Measurements from ENCODE around the gene CDC42EP4.
"Not testable (repeated sequence)": the region's sequence is repeated elsewhere in the genome, so short reads cannot be mapped to it uniquely, and the experiment has no call there.

The CDC42EP4 gene

DNA sequence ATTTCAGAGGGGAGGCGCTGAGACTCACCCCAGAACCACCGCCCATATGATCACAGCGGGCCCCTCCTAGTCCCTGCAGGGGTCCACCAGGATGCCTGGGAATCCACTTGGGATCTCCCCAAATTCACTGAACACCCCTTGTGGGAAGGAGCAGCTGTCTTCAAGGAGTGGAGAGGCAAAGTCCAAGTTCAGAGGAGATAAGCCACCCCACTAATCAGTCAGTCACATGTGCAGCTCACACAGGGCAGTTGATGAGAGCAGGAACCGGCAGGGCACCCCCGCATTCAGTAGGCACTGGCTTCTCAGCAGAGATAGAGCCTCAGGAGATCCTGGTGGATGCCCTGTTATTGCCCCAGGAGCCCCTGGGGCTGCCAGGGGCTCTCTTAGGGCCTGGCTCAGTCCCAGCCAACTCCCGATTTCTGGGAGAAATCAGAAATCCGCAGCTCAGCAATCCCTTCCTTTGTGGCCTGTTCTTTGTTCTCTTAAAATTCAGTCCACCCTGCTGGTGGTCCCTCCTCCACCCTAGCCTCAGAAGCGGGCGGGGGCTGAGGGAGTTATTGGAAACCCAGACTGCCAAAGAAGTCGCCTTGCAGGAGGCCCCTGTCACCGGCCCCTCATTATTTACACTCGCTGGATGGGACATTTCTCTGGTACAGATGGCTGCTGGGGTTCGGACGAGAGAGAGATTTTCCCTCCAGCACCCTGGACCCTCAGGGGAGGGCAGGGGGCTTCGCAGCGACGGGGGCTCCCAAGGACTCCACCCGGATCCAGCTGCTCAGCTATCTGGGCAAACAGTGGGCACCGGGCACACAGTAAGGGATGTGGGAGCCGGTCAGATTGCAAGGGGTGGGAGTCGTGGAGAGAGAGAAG, 1.8 kb downstream of the CDC42EP4 start:
- peak overlapping the region; percentile 91 for H3K4me3 ChIP-seq (ENCODE audit: low read depth, low read length)
- TF ChIP-seq, protein P1, sequence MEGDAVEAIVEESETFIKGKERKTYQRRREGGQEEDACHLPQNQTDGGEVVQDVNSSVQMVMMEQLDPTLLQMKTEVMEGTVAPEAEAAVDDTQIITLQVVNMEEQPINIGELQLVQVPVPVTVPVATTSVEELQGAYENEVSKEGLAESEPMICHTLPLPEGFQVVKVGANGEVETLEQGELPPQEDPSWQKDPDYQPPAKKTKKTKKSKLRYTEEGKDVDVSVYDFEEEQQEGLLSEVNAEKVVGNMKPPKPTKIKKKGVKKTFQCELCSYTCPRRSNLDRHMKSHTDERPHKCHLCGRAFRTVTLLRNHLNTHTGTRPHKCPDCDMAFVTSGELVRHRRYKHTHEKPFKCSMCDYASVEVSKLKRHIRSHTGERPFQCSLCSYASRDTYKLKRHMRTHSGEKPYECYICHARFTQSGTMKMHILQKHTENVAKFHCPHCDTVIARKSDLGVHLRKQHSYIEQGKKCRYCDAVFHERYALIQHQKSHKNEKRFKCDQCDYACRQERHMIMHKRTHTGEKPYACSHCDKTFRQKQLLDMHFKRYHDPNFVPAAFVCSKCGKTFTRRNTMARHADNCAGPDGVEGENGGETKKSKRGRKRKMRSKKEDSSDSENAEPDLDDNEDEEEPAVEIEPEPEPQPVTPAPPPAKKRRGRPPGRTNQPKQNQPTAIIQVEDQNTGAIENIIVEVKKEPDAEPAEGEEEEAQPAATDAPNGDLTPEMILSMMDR (IDR thresholded peaks at IDR 0.05; ENCODE audit: low read depth, low read length, missing control alignments) = no peak
- no peaks in the 10 kb centered on the region for H3K27me3 ChIP-seq (replicated peaks)
- peak overlapping the region; percentile 87 for H3K27ac ChIP-seq
- H3K36me3 ChIP-seq (replicated peaks) = peaks cover 3% of the 10 kb centered on the region
- no peak for DNase-seq
- in situ Hi-C loops (cut with HindIII; ENCODE audit: low pct_ligation_motif_present, low sequenced_read_pairs) = no loop called here

DNA sequence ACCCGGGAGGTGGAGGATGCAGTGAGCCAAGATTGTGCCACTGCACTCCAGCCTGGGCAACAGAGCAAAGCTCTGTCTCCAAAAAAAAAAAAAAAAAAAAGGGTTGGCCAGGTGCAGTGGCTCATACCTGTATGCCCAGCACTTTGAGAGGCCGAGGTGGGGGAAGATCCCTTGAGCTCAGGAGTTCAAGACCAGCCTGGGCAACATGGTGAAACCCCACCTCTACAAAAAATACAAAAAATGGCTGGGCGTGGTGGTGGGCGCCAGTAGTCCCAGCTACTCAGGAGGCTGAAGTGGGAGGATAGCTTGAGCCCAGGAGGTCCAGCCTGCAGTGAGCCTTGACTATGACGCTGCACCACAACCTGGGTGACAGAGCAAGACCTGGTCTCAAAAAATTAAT, 2.8 kb downstream of the CDC42EP4 start:
- in situ Hi-C loops (cut with HindIII; ENCODE audit: low pct_ligation_motif_present, low sequenced_read_pairs); H3K27me3 ChIP-seq (replicated peaks); H3K4me3 ChIP-seq (ENCODE audit: low read depth, low read length); H3K27ac ChIP-seq; DNase-seq; H3K36me3 ChIP-seq (replicated peaks): not testable (repeated sequence)

DNA sequence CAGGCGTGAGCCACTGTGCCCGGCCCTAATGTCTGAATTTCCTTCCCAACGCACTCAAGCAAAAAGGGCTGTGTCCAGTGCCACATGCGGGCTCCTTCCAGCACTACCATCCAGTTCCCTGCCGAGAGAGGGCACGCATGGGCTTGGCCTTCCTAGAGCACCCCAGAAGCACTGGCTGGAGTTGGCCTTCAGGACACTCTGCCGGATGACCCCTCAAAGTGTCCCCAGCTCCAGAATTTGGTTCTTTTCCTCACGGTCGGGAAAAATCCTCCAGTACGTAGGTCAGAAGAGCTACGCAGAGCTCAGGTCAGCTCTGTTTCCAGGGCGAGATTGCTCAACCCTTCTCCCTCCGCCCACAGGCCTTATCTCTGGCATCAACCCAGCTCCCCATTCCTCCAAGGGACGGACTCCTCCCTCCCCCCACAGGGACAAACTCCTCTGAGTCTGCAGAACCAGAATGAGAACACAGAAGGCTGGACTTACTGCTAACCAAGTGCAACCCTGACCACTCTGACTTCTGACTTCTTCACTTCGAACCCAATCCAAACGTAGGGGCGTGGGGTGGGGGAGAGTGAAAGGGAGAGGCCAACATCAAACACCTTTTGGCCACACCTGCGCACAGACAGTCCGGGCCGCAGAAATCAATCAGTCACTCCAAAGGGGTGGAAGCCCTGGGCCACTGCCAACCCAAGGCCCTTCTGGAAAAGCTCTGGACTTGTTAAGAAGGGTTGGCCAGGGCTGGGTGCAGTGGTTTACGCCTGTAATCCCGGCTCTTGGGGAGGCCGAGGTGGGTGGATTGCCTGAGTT, 3.6 kb downstream of the CDC42EP4 start:
- peak; percentile 86 for DNase-seq
- Histone ChIP-seq H3K27me3 (replicated peaks) (no peaks in the 10 kb centered on the region), H3K36me3 (replicated peaks) (peaks cover 3% of the 10 kb centered on the region), H3K4me3 (ENCODE audit: low read depth, low read length) (peak overlapping the region; percentile 22), H3K27ac (peak overlapping the region; percentile 65)
- in situ Hi-C loops (cut with HindIII; ENCODE audit: low pct_ligation_motif_present, low sequenced_read_pairs) = no loop called here
- TF ChIP-seq, protein P1 (IDR thresholded peaks at IDR 0.05; ENCODE audit: low read depth, low read length, missing control alignments) = no peak

DNA sequence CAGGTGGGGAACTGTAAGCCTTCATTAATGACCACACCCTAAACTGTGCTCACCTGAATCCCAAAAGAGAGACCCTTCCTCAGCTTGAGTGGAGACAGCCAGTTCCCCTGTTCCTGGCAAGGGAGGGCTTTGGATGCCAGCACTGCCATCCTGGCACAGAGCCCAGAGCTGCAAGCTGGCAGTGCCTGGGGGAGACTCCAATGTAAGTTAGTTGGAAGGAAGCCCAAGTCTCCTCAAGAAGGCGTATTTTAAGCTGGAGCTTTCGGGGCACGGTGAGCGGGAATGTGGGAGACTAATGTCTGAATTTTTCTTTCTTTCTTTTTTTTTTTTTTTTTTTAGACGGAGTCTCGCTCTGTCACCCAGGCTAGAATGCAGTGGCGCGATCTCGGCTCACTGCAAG, 4.7 kb downstream of the CDC42EP4 start:
- no peak overlapping the region for H3K27ac ChIP-seq
- peaks cover 3% of the 10 kb centered on the region for H3K36me3 ChIP-seq (replicated peaks)
- in situ Hi-C loops (cut with HindIII; ENCODE audit: low pct_ligation_motif_present, low sequenced_read_pairs) = no loop called here
- no peak for DNase-seq
- TF ChIP-seq, protein P1 (IDR thresholded peaks at IDR 0.05; ENCODE audit: low read depth, low read length, missing control alignments) = no peak
- H3K27me3 ChIP-seq (replicated peaks) = no peaks in the 10 kb centered on the region
- H3K4me3 ChIP-seq (ENCODE audit: low read depth, low read length) = no peak overlapping the region

DNA sequence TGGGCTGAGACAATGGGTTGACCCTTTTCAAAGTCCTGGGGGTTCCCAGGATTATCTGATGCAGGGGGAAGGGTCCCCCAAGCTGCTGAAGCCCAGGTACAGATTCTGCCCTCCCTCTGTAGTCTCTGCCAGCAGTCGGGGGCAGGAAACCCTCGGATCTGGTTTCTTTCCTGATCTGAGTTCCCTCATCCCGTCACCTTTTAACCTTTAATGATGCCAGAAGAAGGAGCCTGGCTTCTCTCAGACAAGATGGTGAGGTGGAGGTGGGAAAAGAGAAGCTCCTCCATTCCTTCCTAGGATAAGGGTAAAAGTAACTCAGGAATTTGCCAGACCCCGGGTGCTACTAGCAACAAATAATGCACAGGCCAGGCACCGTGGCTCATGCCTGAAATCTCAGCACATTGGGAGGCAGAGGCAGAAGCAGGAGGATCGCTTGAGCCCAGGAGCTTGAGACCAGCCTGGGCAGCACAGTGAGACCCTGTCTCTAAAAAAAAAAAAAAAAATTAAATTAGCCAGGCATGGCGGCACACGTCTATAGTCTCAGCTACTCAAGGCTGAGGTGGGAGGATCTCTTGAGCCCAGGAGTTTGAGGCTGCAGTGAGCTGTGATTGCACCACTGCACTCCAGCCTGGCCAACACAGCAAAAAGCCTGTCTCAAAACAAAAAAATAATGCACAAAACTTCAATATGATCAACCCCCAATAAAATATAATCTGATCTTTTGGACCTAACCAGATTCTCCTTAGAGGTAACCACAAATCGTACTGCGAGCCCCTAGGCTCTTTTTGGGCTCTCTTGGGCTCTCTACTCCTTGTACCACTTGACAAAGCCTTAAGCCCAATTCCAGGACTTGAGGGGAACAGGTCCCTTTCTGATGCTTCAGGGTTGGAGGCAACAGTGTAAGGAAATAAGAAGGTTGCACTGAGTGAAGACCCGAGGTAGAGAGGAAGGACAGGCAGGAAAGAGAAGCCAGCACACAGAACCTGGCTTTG, 5.7 kb downstream of the CDC42EP4 start:
- Histone ChIP-seq H3K27ac (peak overlapping the region; percentile 82), H3K36me3 (replicated peaks) (peaks cover 3% of the 10 kb centered on the region), H3K27me3 (replicated peaks) (no peaks in the 10 kb centered on the region), H3K4me3 (ENCODE audit: low read depth, low read length) (no peak overlapping the region)
- TF ChIP-seq, protein P1 (IDR thresholded peaks at IDR 0.05; ENCODE audit: low read depth, low read length, missing control alignments) = no peak
- no peak for DNase-seq
- in situ Hi-C loops (cut with HindIII; ENCODE audit: low pct_ligation_motif_present, low sequenced_read_pairs) = no loop called here
